Measurements from ENCODE around the gene RFX6. TPM values are rescaled to one million over a fixed set of nuclear protein-coding genes. Genes with fewer than 3 reads are reported as not detected.

The RFX6 gene
- total RNA-seq, 2 experiments from 2014 or later: not detected

- CTCF ChIA-PET: no interaction called here
- POLR2A ChIA-PET: no interaction called here
- Mint-ChIP-seq H3K4me3 (no peak overlapping the region), H3K27ac (no peak overlapping the region), H3K9me3 (no peaks in the 10 kb centered on the region), H3K27me3 (peaks cover 13% of the 10 kb centered on the region), H3K36me3 (ENCODE audit: low read depth) (no peaks in the 10 kb centered on the region), H3K4me1 (ENCODE audit: low read depth) (peaks cover 4% of the 10 kb centered on the region)
- intact Hi-C loops (cut with micrococcal nuclease): no loop called here
- TF ChIP-seq CTCF (IDR thresholded peaks at IDR 0.05): no peak
- ATAC-seq (no peak), DNase-seq (no peak)
Observed at GRCh38 chr6:116881236-116881635, 4.2 kb downstream of the RFX6 start.

- ChIA-PET CTCF (no interaction called here), POLR2A (no interaction called here)
- ATAC-seq (no peak), DNase-seq (no peak)
- Mint-ChIP-seq H3K4me3 (no peak overlapping the region), H3K9me3 (no peaks in the 10 kb centered on the region), H3K4me1 (ENCODE audit: low read depth) (no peaks in the 10 kb centered on the region), H3K36me3 (ENCODE audit: low read depth) (no peaks in the 10 kb centered on the region), H3K27ac (no peak overlapping the region), H3K27me3 (no peaks in the 10 kb centered on the region)
- no peak for TF ChIP-seq CTCF (IDR thresholded peaks at IDR 0.05)
- intact Hi-C loops (cut with micrococcal nuclease): no loop called here
Observed at GRCh38 chr6:116883005-116883404, 6.0 kb downstream of the RFX6 start.

- no peak for ATAC-seq
- no peak overlapping the region for H3K27ac Mint-ChIP-seq
- H3K4me1 Mint-ChIP-seq (ENCODE audit: low read depth): no peaks in the 10 kb centered on the region
- no peak overlapping the region for H3K4me3 Mint-ChIP-seq
- DNase-seq: no peak
- H3K27me3 Mint-ChIP-seq: no peaks in the 10 kb centered on the region
- intact Hi-C loops (cut with micrococcal nuclease): no loop called here
- POLR2A ChIA-PET: no interaction called here
- H3K9me3 Mint-ChIP-seq: no peaks in the 10 kb centered on the region
- H3K36me3 Mint-ChIP-seq (ENCODE audit: low read depth): no peaks in the 10 kb centered on the region
- CTCF ChIA-PET: no interaction called here
- no peak for TF ChIP-seq CTCF (IDR thresholded peaks at IDR 0.05)
Observed at GRCh38 chr6:116884530-116884929, 7.5 kb downstream of the RFX6 start.

- intact Hi-C loops (cut with micrococcal nuclease): no loop called here
- no peak for DNase-seq
- Mint-ChIP-seq H3K4me1 (ENCODE audit: low read depth) (no peaks in the 10 kb centered on the region), H3K4me3 (no peak overlapping the region), H3K27ac (no peak overlapping the region), H3K9me3 (no peaks in the 10 kb centered on the region), H3K36me3 (ENCODE audit: low read depth) (no peaks in the 10 kb centered on the region), H3K27me3 (no peaks in the 10 kb centered on the region)
- ChIA-PET CTCF (no interaction called here), POLR2A (interaction anchor here (0.6 kb wide), 1 partner anchor 27 kb away, joined by 3 read pairs; no protein-coding TSS in a partner anchor)
- no peak for TF ChIP-seq CTCF (IDR thresholded peaks at IDR 0.05)
- ATAC-seq: no peak
Observed at GRCh38 chr6:116887168-116887567, 10.1 kb downstream of the RFX6 start.

GRCh38 chr6:116887894-116888293 is 10.9 kb downstream of the RFX6 start:
- Mint-ChIP-seq H3K27me3 (no peaks in the 10 kb centered on the region), H3K36me3 (ENCODE audit: low read depth) (no peaks in the 10 kb centered on the region), H3K9me3 (no peaks in the 10 kb centered on the region), H3K4me1 (ENCODE audit: low read depth) (no peaks in the 10 kb centered on the region), H3K27ac (no peak overlapping the region), H3K4me3 (no peak overlapping the region)
- TF ChIP-seq CTCF (IDR thresholded peaks at IDR 0.05): no peak
- ChIA-PET POLR2A (no interaction called here), CTCF (no interaction called here)
- DNase-seq (no peak), ATAC-seq (no peak)
- intact Hi-C loops (cut with micrococcal nuclease): no loop called here
